H9 (cell line): ENCODE measurements around the gene SHB. TPM values are rescaled to one million over a fixed set of nuclear protein-coding genes. Genes with fewer than 3 reads are reported as not detected.

ENCODE experiments used
- DNase-seq: peaks from one replicate; pipeline ENCODE4 v3.0.0-alpha.2; 2017
- H2AFZ ChIP-seq: one replicate; pipeline ENCODE4 v1.6.1; 2013; ENCODE audit warnings: mild to moderate bottlenecking, low read length, control low read depth, moderate library complexity
- H2AK5ac ChIP-seq: 2 replicates; pipeline ENCODE4 v1.6.1; 2013; ENCODE audit warnings: low read length, control low read depth, mixed read lengths; ENCODE audit not compliant: insufficient read length
- H2BK120ac ChIP-seq: one replicate; pipeline ENCODE4 v1.6.1; 2013; ENCODE audit warnings: low read depth, mild to moderate bottlenecking, low read length, control low read depth, inconsistent platforms; ENCODE audit not compliant: poor library complexity, severe bottlenecking
- H2BK12ac ChIP-seq: 2 replicates; pipeline ENCODE4 v1.6.1; 2013; ENCODE audit warnings: low read length, control low read depth, mixed read lengths, low read depth; ENCODE audit not compliant: insufficient read length
- H2BK15ac ChIP-seq: 2 replicates; pipeline ENCODE4 v1.6.1; 2013; ENCODE audit warnings: low read depth, low read length, control low read depth
- H2BK20ac ChIP-seq: one replicate; pipeline ENCODE4 v1.6.1; 2013; ENCODE audit warnings: low read depth, mild to moderate bottlenecking, low read length, control low read depth, inconsistent platforms; ENCODE audit not compliant: poor library complexity, severe bottlenecking
- H2BK5ac ChIP-seq: 2 replicates; pipeline ENCODE4 v1.6.1; 2013; ENCODE audit warnings: low read length, control low read depth, mixed read lengths; ENCODE audit not compliant: insufficient read length
- H3K14ac ChIP-seq: 2 replicates; pipeline ENCODE4 v1.6.1; 2013; ENCODE audit warnings: low read length, control low read depth; ENCODE audit not compliant: insufficient read depth
- H3K18ac ChIP-seq: 2 replicates; pipeline ENCODE4 v1.6.1; 2013; ENCODE audit warnings: low read depth, mild to moderate bottlenecking, mixed read lengths, low read length, control low read depth; ENCODE audit not compliant: insufficient read length
- H3K23ac ChIP-seq: 2 replicates; pipeline ENCODE4 v1.6.1; 2013; ENCODE audit warnings: low read length, control low read depth, mixed read lengths, low read depth; ENCODE audit not compliant: insufficient read length
- H3K23me2 ChIP-seq: 2 replicates; pipeline ENCODE4 v1.6.1; 2013; ENCODE audit warnings: low read depth, mild to moderate bottlenecking, mixed read lengths, low read length, control low read depth; ENCODE audit not compliant: insufficient read length, poor library complexity, severe bottlenecking
- H3K27ac ChIP-seq: 2 replicates; pipeline ENCODE4 v1.5.1; 2013; ENCODE audit warnings: low read length, control low read depth, mixed read lengths, low read depth; ENCODE audit not compliant: insufficient read length
- H3K27me3 ChIP-seq: 2 replicates; pipeline ENCODE4 v1.6.1; 2013; ENCODE audit warnings: low read length, control low read depth, inconsistent platforms; ENCODE audit not compliant: insufficient read depth
- H3K4ac ChIP-seq: 2 replicates; pipeline ENCODE4 v1.6.1; 2013; ENCODE audit warnings: low read depth, mild to moderate bottlenecking, control low read depth, inconsistent platforms, low read length, moderate library complexity
- H3K4me1 ChIP-seq: 2 replicates; pipeline ENCODE4 v1.6.1; 2013; ENCODE audit warnings: low read length, control low read depth, inconsistent platforms; ENCODE audit not compliant: insufficient read depth
- H3K4me2 ChIP-seq: 2 replicates; pipeline ENCODE4 v1.6.1; 2013; ENCODE audit warnings: low read length, control low read depth, mixed read lengths; ENCODE audit not compliant: insufficient read length, insufficient read depth
- H3K56ac ChIP-seq: 2 replicates; pipeline ENCODE4 v1.6.1; 2013; ENCODE audit warnings: low read depth, mild to moderate bottlenecking, mixed read lengths, low read length, control low read depth; ENCODE audit not compliant: insufficient read length
- H3K79me1 ChIP-seq: 2 replicates; pipeline ENCODE4 v1.6.1; 2013; ENCODE audit warnings: low read depth, mild to moderate bottlenecking, moderate library complexity, low read length, control low read depth, inconsistent platforms; ENCODE audit not compliant: insufficient read depth, poor library complexity, severe bottlenecking
- H3K79me2 ChIP-seq: 2 replicates; pipeline ENCODE4 v1.6.1; 2013; ENCODE audit warnings: low read length, control low read depth, inconsistent platforms; ENCODE audit not compliant: insufficient read depth
- H3K9ac ChIP-seq: 2 replicates; pipeline ENCODE4 v1.6.1; 2013; ENCODE audit warnings: low read length, control low read depth, mixed read lengths; ENCODE audit not compliant: insufficient read length; ENCODE audit errors: extremely low read depth
- H3K9me3 ChIP-seq: one replicate; pipeline ENCODE4 v1.6.1; 2013; ENCODE audit warnings: low read depth, low read length, inconsistent platforms; ENCODE audit not compliant: control insufficient read depth
- H3T11ph ChIP-seq: one replicate; pipeline ENCODE4 v1.6.1; 2013; ENCODE audit warnings: mild to moderate bottlenecking, low read length, control low read depth, inconsistent platforms
- H4K20me1 ChIP-seq: one replicate; pipeline ENCODE4 v1.6.1; 2013; ENCODE audit not compliant: control insufficient read depth, insufficient read length, insufficient read depth
- H4K5ac ChIP-seq: 2 replicates; pipeline ENCODE4 v1.6.1; 2013; ENCODE audit warnings: low read depth, mild to moderate bottlenecking, mixed read lengths, low read length, control low read depth; ENCODE audit not compliant: insufficient read length
- H4K8ac ChIP-seq: replicated peaks from 2 replicates; pipeline ENCODE4 v1.6.1; 2013; ENCODE audit warnings: low read length, control low read depth, mixed read lengths, low read depth; ENCODE audit not compliant: insufficient read length
- H4K91ac ChIP-seq: 2 replicates; pipeline ENCODE4 v1.6.1; 2013; ENCODE audit warnings: low read depth, mild to moderate bottlenecking, moderate library complexity, mixed read lengths, low read length, control low read depth; ENCODE audit not compliant: insufficient read length
- H3K27ac Mint-ChIP-seq, 3 experiments: 2 replicates in 2 of 3; 3 replicates in 1 of 3; pipeline ENCODE4 v1.8.0; 2020 to 2021; ENCODE audit warnings: mixed read lengths in 3 of 3, mild to moderate bottlenecking in 1 of 3, moderate library complexity in 1 of 3
- H3K27me3 Mint-ChIP-seq: 2 replicates; pipeline ENCODE4 v1.8.0; 2021; ENCODE audit warnings: low read depth, mild to moderate bottlenecking, moderate library complexity, mixed read lengths
- H3K36me3 Mint-ChIP-seq, 3 experiments: 2 replicates in 2 of 3; 3 replicates in 1 of 3; pipeline ENCODE4 v1.8.0; 2020 to 2021; ENCODE audit warnings: low read depth in 3 of 3, mixed read lengths in 3 of 3; ENCODE audit not compliant: insufficient read depth in 1 of 3
- H3K4me1 Mint-ChIP-seq, 2 experiments: 2 replicates each; pipeline ENCODE4 v1.8.0; 2020; ENCODE audit warnings: mixed read lengths in 2 of 2
- H3K4me3 Mint-ChIP-seq, 2 experiments: 2 replicates in 1 of 2; 3 replicates in 1 of 2; pipeline ENCODE4 v1.8.0; 2020 to 2021; ENCODE audit warnings: mild to moderate bottlenecking in 2 of 2, mixed read lengths in 2 of 2, moderate library complexity in 1 of 2
- H3K9me3 Mint-ChIP-seq, 2 experiments: 2 replicates in 1 of 2; 3 replicates in 1 of 2; pipeline ENCODE4 v1.8.0; 2020; ENCODE audit warnings: mild to moderate bottlenecking in 2 of 2, mixed read lengths in 2 of 2, moderate library complexity in 1 of 2
- WGBS: extraction: QIAGEN DNeasy Blood & Tissue Kit; methylation state at CpG from one replicate; pipeline ENCODE4 v1.1.7; 2013; ENCODE audit warnings: missing lambda C conversion rate, low lambda C conversion rate, mixed read lengths; ENCODE audit not compliant: insufficient read length; ENCODE audit errors: extremely low coverage; 5-methylcytosine and 5-hydroxymethylcytosine counted together
- total RNA-seq: library from RNA; stranded (reverse); gene quantifications from 2 replicates; pipeline ENCODE4 v1.2.1, GENCODE V29; 2021
- TF ChIP-seq, protein P1 (sequence below): fragments of 200-600 bp; sonication (generic); conservative IDR thresholded peaks from 3 replicates; pipeline ENCODE4 v1.8.0; 2021; ENCODE audit warnings: antibody characterized with exemption, mild to moderate bottlenecking

SHB gene
- total RNA-seq, 1 experiment from 2014 or later = 14.6 TPM

DNA sequence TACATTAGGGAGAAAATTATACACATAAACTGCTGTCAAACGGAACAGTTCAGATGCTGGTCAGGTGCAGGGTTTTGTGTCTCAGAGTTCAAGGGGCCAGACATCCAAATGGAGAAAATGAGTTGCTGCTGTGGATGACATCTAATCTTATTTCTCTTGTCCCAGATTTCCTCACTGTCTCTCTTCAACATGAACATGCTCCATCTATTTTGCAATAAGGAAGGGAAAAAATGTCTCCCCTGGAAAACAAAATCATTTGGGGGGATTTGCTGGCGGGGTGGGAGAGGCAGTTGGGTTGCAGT is 51.2 kb downstream of the SHB start:
- TF ChIP-seq, protein P1, sequence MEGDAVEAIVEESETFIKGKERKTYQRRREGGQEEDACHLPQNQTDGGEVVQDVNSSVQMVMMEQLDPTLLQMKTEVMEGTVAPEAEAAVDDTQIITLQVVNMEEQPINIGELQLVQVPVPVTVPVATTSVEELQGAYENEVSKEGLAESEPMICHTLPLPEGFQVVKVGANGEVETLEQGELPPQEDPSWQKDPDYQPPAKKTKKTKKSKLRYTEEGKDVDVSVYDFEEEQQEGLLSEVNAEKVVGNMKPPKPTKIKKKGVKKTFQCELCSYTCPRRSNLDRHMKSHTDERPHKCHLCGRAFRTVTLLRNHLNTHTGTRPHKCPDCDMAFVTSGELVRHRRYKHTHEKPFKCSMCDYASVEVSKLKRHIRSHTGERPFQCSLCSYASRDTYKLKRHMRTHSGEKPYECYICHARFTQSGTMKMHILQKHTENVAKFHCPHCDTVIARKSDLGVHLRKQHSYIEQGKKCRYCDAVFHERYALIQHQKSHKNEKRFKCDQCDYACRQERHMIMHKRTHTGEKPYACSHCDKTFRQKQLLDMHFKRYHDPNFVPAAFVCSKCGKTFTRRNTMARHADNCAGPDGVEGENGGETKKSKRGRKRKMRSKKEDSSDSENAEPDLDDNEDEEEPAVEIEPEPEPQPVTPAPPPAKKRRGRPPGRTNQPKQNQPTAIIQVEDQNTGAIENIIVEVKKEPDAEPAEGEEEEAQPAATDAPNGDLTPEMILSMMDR = no peak
- Histone ChIP-seq H2BK12ac (no peak overlapping the region), H2BK15ac (no peak overlapping the region), H3K56ac (no peak overlapping the region), H4K91ac (no peak overlapping the region), H4K5ac (no peak overlapping the region), H3K23ac (no peak overlapping the region), H4K8ac (no peak overlapping the region), H3K4ac (no peak overlapping the region), H3K4me1 (peaks cover 27% of the 10 kb centered on the region), H3K14ac (no peak overlapping the region), H2AFZ (no peak overlapping the region), H3K9ac (no peak overlapping the region), H3K79me1 (no peaks in the 10 kb centered on the region), H2AK5ac (no peak overlapping the region), H3T11ph (no peak overlapping the region), H3K9me3 (no peaks in the 10 kb centered on the region), H2BK20ac (no peak overlapping the region), H3K18ac (no peak overlapping the region), H3K27ac (peak overlapping the region; percentile 72), H2BK120ac (no peak overlapping the region), H3K79me2 (no peaks in the 10 kb centered on the region; the same call in 1 of the 2 replicates), H3K27me3 (no peaks in the 10 kb centered on the region), H4K20me1 (no peaks in the 10 kb centered on the region), H3K4me2 (peak overlapping the region; percentile 35), H3K23me2 (no peaks in the 10 kb centered on the region), H2BK5ac (no peak overlapping the region)
- Mint-ChIP-seq H3K4me3 (peak overlapping the region; percentile 1 to 65; a peak in 4 of 5 replicates), H3K27ac (peak overlapping the region; percentile 97 to 98 (median 97)), H3K36me3 (peaks cover under 1 to 19% (median 18%) of the 10 kb centered on the region in 3 experiments; a peak in 6 of 7 replicates), H3K9me3 (no peaks in the 10 kb centered on the region; a peak in 1 of 5 replicates), H3K4me1 (peaks cover 89 to 90% of the 10 kb centered on the region in 2 experiments), H3K27me3 (no peaks in the 10 kb centered on the region)
- no peak for DNase-seq
- WGBS = no CpG with 5 or more reads among the region's 2 CpGs
